Retinal pigment epithelial cell (primary cell): Measurements from ENCODE around the gene C10orf105.

Source experiments
- DNase-seq: peaks from one replicate; pipeline ENCODE4 v3.0.0-alpha.2; 2010; ENCODE audit warnings: low read depth
- H3K4me3 ChIP-seq: 2 replicates; pipeline ENCODE4 v1.5.1; 2011; ENCODE audit warnings: mild to moderate bottlenecking, low read length, control low read depth, moderate library complexity
- TF ChIP-seq, protein P1 (sequence below): conservative IDR thresholded peaks from 2 replicates; pipeline ENCODE4 v1.5.1; 2011; ENCODE audit warnings: low read depth, low read length, control low read depth, inconsistent platforms

The C10orf105 gene

DNA sequence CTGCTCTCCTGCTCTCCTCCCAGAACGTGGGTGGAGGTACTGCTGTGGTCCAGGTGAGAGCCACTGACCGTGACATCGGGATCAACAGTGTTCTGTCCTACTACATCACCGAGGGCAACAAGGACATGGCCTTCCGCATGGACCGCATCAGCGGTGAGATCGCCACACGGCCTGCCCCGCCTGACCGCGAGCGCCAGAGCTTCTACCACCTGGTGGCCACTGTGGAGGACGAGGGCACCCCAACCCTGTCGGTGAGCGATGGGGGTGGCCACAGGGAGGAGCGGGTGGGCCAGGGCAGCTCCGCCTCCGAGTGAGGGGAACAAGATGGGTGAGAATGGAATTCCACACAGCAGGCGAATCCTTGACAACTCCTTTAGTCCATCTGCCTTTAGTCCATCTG, 22.1 kb upstream of the C10orf105 start:
- H3K4me3 ChIP-seq = no peak overlapping the region
- TF ChIP-seq, protein P1, sequence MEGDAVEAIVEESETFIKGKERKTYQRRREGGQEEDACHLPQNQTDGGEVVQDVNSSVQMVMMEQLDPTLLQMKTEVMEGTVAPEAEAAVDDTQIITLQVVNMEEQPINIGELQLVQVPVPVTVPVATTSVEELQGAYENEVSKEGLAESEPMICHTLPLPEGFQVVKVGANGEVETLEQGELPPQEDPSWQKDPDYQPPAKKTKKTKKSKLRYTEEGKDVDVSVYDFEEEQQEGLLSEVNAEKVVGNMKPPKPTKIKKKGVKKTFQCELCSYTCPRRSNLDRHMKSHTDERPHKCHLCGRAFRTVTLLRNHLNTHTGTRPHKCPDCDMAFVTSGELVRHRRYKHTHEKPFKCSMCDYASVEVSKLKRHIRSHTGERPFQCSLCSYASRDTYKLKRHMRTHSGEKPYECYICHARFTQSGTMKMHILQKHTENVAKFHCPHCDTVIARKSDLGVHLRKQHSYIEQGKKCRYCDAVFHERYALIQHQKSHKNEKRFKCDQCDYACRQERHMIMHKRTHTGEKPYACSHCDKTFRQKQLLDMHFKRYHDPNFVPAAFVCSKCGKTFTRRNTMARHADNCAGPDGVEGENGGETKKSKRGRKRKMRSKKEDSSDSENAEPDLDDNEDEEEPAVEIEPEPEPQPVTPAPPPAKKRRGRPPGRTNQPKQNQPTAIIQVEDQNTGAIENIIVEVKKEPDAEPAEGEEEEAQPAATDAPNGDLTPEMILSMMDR = no peak
- no peak for DNase-seq

DNA sequence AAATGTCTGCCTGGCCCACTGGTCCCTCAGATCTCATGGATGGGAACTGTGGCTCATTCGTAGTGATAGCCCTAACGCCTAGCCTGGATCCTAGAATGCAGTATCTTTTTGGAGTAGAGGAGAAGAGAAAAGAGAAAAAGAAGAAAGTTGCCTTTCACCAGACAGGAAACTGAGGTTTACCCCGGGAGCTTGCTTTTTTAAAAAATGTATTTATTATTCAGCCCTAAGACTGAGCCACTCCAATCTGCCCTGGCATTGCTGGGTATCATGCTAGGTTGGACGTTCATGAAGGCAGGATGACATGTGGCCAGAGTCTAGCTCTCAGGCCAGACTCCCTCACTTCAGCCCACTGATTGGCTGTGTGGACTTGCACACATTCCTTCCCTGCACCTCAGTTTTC, 21.5 kb upstream of the C10orf105 start:
- H3K4me3 ChIP-seq = no peak overlapping the region
- TF ChIP-seq, protein P1 = no peak
- DNase-seq = no peak

GRCh38 chr10:71740069-71740653, 20.6 kb upstream of the C10orf105 start:
- peak; percentile 52 for DNase-seq
- TF ChIP-seq, protein P1 = peak; percentile 5
- no peak overlapping the region for H3K4me3 ChIP-seq

GRCh38 chr10:71739358-71739900, 19.9 kb upstream of the C10orf105 start:
- TF ChIP-seq, protein P1 = no peak
- H3K4me3 ChIP-seq = no peak overlapping the region
- DNase-seq = no peak

DNA sequence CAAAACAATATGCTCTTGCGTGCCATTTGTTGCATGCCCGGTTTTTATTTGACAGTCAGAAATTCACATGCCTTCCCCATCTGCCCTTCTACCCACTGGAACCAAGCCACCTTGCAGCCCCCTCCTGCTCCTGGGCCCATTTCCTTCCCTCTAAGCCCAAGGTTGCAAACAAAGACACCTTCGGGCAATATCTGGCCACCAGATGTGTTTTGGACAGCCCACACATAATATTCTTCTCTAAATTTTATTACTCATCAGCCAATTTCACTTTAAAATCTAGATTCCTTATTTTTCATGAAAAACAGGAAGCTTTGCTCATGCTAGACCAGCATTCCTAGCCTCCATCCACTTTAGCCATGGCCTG, 18.2 kb upstream of the C10orf105 start:
- TF ChIP-seq, protein P1 = no peak
- H3K4me3 ChIP-seq = no peak overlapping the region
- no peak for DNase-seq

DNA sequence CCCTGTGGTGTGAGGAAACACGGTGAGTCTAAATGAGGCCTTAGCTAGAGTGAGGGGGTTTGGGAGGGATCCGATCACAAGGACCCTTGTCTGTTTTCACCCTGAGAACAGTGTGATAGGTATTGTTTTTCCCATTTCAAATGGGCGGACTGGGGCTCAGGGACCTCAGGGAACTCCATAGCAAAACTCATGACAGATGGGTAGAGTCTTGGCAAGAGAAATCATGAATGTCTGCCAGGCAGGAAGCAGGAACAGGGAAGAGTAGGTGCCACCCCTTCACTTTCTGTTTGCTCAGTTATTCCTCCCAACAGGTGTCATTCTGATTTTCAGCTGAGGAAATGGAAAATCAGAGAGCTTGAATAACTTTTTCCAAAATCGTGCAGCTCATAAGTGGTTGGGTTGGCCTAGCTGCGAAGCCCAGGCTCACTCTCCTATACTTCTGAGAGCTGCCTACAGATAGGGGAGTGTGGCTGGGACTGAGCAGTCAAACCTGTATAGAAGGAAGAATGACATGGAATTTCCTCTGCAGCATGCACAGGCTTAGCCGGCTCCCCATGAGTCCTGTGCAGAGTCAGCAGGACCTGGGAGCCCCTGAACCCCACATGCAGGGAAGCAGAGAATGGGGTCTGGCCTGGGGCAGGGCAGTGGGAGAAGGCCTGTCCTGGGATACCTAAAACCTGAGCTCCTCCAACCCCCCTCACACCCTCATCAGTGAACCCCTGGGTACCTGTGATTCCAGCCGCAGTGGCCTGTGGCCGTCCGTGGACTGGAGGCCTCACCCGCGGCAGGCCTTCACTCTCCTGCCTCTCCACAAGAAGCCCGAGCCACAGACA, 17.6 kb upstream of the C10orf105 start:
- TF ChIP-seq, protein P1 = no peak
- H3K4me3 ChIP-seq = no peak overlapping the region
- DNase-seq = no peak

GRCh38 chr10:71736570-71736952, 17.0 kb upstream of the C10orf105 start:
- TF ChIP-seq, protein P1 = no peak
- H3K4me3 ChIP-seq = no peak overlapping the region
- DNase-seq = no peak
